DND-41 (cell line): ENCODE measurements around the gene THAP12.
"Not testable (repeated sequence)": the region's sequence is repeated elsewhere in the genome, so short reads cannot be mapped to it uniquely, and the experiment has no call there.

Experiments used
- ATAC-seq: fragments of 200-7000 bp; cut with Tn5 transposase; 3 replicates; pipeline ENCODE4 v1.9.1; 2021; ENCODE audit warnings: low read depth; ENCODE audit not compliant: insufficient read depth
- DNase-seq: peaks from one replicate; pipeline ENCODE4 v3.0.0-alpha.2; 2020
- H2AFZ ChIP-seq: 2 replicates; pipeline ENCODE4 v1.6.0; 2012; ENCODE audit warnings: low read depth, low read length
- H3K27ac ChIP-seq: 2 replicates; pipeline ENCODE4 v1.5.1; 2012; ENCODE audit warnings: low read length, inconsistent platforms
- H3K27me3 ChIP-seq: fragments of 200-600 bp; sonication (generic); 2 replicates; pipeline ENCODE4 v1.6.0; 2012; ENCODE audit warnings: low read length, mild to moderate bottlenecking, inconsistent platforms; ENCODE audit not compliant: insufficient read depth, poor library complexity
- H3K36me3 ChIP-seq: 2 replicates; pipeline ENCODE4 v1.5.1; 2012; ENCODE audit warnings: low read length, inconsistent platforms; ENCODE audit not compliant: insufficient read depth
- H3K4me1 ChIP-seq: 2 replicates; pipeline ENCODE4 v1.5.1; 2012; ENCODE audit warnings: mild to moderate bottlenecking, low read length; ENCODE audit not compliant: insufficient read depth
- H3K4me2 ChIP-seq: 2 replicates; pipeline ENCODE4 v1.6.0; 2012; ENCODE audit warnings: mild to moderate bottlenecking, moderate library complexity, low read length, inconsistent platforms; ENCODE audit not compliant: insufficient read depth
- H3K4me3 ChIP-seq, 2 experiments: fragments of 200-600 bp in 1 of 2; shearing (Covaris generic) in 1 of 2; 2 replicates each; pipeline ENCODE4 v1.5.1; 2012 to 2016; ENCODE audit warnings: inconsistent platforms in 2 of 2, low read length in 2 of 2, mild to moderate bottlenecking in 2 of 2, low read depth in 1 of 2, moderate library complexity in 1 of 2
- H3K79me2 ChIP-seq: 2 replicates; pipeline ENCODE4 v1.6.0; 2012; ENCODE audit warnings: low read length, inconsistent platforms; ENCODE audit not compliant: insufficient read depth
- H3K9ac ChIP-seq: 2 replicates; pipeline ENCODE4 v1.6.0; 2012; ENCODE audit warnings: low read depth, mild to moderate bottlenecking, inconsistent platforms, low read length, moderate library complexity
- H3K9me3 ChIP-seq: 2 replicates; pipeline ENCODE4 v1.5.1; 2012; ENCODE audit warnings: low read length, moderate library complexity, mild to moderate bottlenecking, inconsistent platforms; ENCODE audit not compliant: insufficient read depth, severe bottlenecking
- H4K20me1 ChIP-seq: 2 replicates; pipeline ENCODE4 v1.6.0; 2012; ENCODE audit warnings: low read length; ENCODE audit not compliant: insufficient read depth
- EZH2 ChIP-seq: IDR thresholded peaks from 3 replicates; pipeline ENCODE4 v1.6.1; 2012; ENCODE audit warnings: borderline replicate concordance, low read depth, mild to moderate bottlenecking, moderate library complexity, low read length, inconsistent platforms; ENCODE audit not compliant: severe bottlenecking
- TF ChIP-seq, protein P1 (sequence below): IDR thresholded peaks from 2 replicates; pipeline ENCODE4 v1.5.1; 2012; ENCODE audit warnings: borderline replicate concordance, low read length, moderate library complexity, mild to moderate bottlenecking; ENCODE audit not compliant: poor library complexity, severe bottlenecking; ENCODE audit errors: extremely low read depth

Gene THAP12

GRCh38 chr11:76408171-76408965, 27.4 kb upstream of the THAP12 start:
- Histone ChIP-seq H3K4me2 (no peak overlapping the region), H3K9me3 (no peaks in the 10 kb centered on the region), H3K79me2 (no peaks in the 10 kb centered on the region), H2AFZ (no peak overlapping the region), H3K9ac (no peak overlapping the region), H3K27me3 (no peaks in the 10 kb centered on the region), H3K27ac (no peak overlapping the region), H3K36me3 (no peaks in the 10 kb centered on the region), H4K20me1 (no peaks in the 10 kb centered on the region), H3K4me3 (no peak overlapping the region), H3K4me1 (no peaks in the 10 kb centered on the region)
- no peak for DNase-seq
- ATAC-seq = no peak
- no peak for TF ChIP-seq EZH2
- TF ChIP-seq, protein P1, sequence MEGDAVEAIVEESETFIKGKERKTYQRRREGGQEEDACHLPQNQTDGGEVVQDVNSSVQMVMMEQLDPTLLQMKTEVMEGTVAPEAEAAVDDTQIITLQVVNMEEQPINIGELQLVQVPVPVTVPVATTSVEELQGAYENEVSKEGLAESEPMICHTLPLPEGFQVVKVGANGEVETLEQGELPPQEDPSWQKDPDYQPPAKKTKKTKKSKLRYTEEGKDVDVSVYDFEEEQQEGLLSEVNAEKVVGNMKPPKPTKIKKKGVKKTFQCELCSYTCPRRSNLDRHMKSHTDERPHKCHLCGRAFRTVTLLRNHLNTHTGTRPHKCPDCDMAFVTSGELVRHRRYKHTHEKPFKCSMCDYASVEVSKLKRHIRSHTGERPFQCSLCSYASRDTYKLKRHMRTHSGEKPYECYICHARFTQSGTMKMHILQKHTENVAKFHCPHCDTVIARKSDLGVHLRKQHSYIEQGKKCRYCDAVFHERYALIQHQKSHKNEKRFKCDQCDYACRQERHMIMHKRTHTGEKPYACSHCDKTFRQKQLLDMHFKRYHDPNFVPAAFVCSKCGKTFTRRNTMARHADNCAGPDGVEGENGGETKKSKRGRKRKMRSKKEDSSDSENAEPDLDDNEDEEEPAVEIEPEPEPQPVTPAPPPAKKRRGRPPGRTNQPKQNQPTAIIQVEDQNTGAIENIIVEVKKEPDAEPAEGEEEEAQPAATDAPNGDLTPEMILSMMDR = no peak

DNA sequence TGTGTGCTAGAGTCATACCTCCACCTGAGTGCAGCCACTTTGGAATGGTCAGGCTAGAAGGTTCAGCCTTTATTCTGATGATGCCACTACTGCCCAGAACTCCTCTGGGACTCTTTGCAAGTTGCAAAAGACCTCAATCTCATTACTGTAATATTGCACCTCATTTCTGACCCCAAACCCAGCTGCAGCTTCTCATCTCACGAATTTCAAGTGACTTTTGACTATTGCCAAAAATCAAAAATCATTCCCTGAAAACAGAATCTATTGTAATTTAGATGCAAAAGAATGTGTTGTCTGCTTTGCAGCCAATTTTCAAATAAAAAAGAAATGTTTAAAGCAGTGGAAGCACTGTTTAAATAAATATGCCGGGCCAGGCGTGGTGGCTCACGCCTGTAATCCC, 25.4 kb upstream of the THAP12 start:
- TF ChIP-seq, protein P1 = no peak
- no peak for TF ChIP-seq EZH2
- H3K4me2 ChIP-seq = no peak overlapping the region
- no peak for ATAC-seq

GRCh38 chr11:76401484-76401883, 20.6 kb upstream of the THAP12 start:
- not testable (repeated sequence) for H2AFZ ChIP-seq, H3K27me3 ChIP-seq, H3K27ac ChIP-seq, H3K9ac ChIP-seq, H3K4me1 ChIP-seq, H3K4me3 ChIP-seq, H3K36me3 ChIP-seq, H3K9me3 ChIP-seq, H3K79me2 ChIP-seq, H3K4me2 ChIP-seq, DNase-seq, ATAC-seq, H4K20me1 ChIP-seq

More for the DNA sequence above, 25.4 kb upstream of the THAP12 start:
- no peaks in the 10 kb centered on the region for H3K27me3 ChIP-seq
- H3K36me3 ChIP-seq = no peaks in the 10 kb centered on the region
- no peak overlapping the region for H3K27ac ChIP-seq
- H4K20me1 ChIP-seq = no peaks in the 10 kb centered on the region
- no peak overlapping the region for H3K9ac ChIP-seq
- no peaks in the 10 kb centered on the region for H3K4me1 ChIP-seq
- H2AFZ ChIP-seq = no peak overlapping the region
- DNase-seq = no peak
- no peak overlapping the region for H3K4me3 ChIP-seq
- no peaks in the 10 kb centered on the region for H3K79me2 ChIP-seq
- no peaks in the 10 kb centered on the region for H3K9me3 ChIP-seq

- no peak for TF ChIP-seq EZH2
- TF ChIP-seq, protein P1 = no peak
- Histone ChIP-seq H3K4me3 (no peak overlapping the region), H3K9ac (no peak overlapping the region), H2AFZ (no peak overlapping the region), H3K36me3 (no peaks in the 10 kb centered on the region), H3K79me2 (no peaks in the 10 kb centered on the region), H3K27ac (no peak overlapping the region), H3K27me3 (no peaks in the 10 kb centered on the region), H3K9me3 (no peaks in the 10 kb centered on the region), H4K20me1 (no peaks in the 10 kb centered on the region), H3K4me2 (no peak overlapping the region), H3K4me1 (no peaks in the 10 kb centered on the region)
- DNase-seq (no peak), ATAC-seq (no peak)
Measured at GRCh38 chr11:76400967-76401366, 20.0 kb upstream of the THAP12 start.
